SIG-M5 (cell line): ENCODE measurements around the gene PPM1B.
A peak's percentile ranks its signal among the peaks of the same experiment; 100 is the strongest.
"Not testable (repeated sequence)": the region's sequence is repeated elsewhere in the genome, so short reads cannot be mapped to it uniquely, and the experiment has no call there.

Experiments used
- DNase-seq: peaks from one replicate; lab custom pipeline; 2025; lab: John Stamatoyannopoulos, UW

Gene PPM1B

GRCh38 chr2:44163777-44164176 lies 4.9 kb upstream of the PPM1B start:
- DNase-seq: no peak

GRCh38 chr2:44164617-44165016 lies 4.1 kb upstream of the PPM1B start:
- DNase-seq: no peak

- no peak for DNase-seq
These were observed 2.6 kb upstream of the PPM1B start for GRCh38 chr2:44166096-44166495.

- DNase-seq: no peak
These were observed 1.3 kb upstream of the PPM1B start for GRCh38 chr2:44167311-44167907.

- peak; percentile 100 for DNase-seq
These were observed 581 bp upstream of the PPM1B start for GRCh38 chr2:44167908-44168680.

GRCh38 chr2:44169155-44169898 lies 652 bp downstream of the PPM1B start:
- peak; percentile 18 for DNase-seq

- no peak for DNase-seq
These were observed 1.6 kb downstream of the PPM1B start for GRCh38 chr2:44170311-44170717.

- DNase-seq: no peak
These were observed 2.3 kb downstream of the PPM1B start for GRCh38 chr2:44171018-44171417.

GRCh38 chr2:44171442-44171841 lies 2.8 kb downstream of the PPM1B start:
- DNase-seq: not testable (repeated sequence)

- no peak for DNase-seq
These were observed 3.9 kb downstream of the PPM1B start for GRCh38 chr2:44172576-44172975.

- no peak for DNase-seq
These were observed 10.3 kb downstream of the PPM1B start for GRCh38 chr2:44178950-44179349.

- DNase-seq: no peak
These were observed 13.0 kb downstream of the PPM1B start for GRCh38 chr2:44181648-44182047.

- DNase-seq: no peak
These were observed 15.4 kb downstream of the PPM1B start for GRCh38 chr2:44184106-44184505.

- DNase-seq: peak; percentile 55
These were observed 18.1 kb downstream of the PPM1B start for GRCh38 chr2:44186810-44187209.

GRCh38 chr2:44187251-44187650 lies 18.6 kb downstream of the PPM1B start:
- DNase-seq: no peak

- DNase-seq: no peak
These were observed 20.0 kb downstream of the PPM1B start for GRCh38 chr2:44188696-44189095.

- peak; percentile 31 for DNase-seq
These were observed 20.4 kb downstream of the PPM1B start for GRCh38 chr2:44189104-44189503.

- DNase-seq: no peak
These were observed 21.9 kb downstream of the PPM1B start for GRCh38 chr2:44190526-44190925.

GRCh38 chr2:44191739-44192138 lies 23.1 kb downstream of the PPM1B start:
- DNase-seq: no peak

GRCh38 chr2:44192646-44193045 lies 24.0 kb downstream of the PPM1B start:
- DNase-seq: no peak

- DNase-seq: no peak
These were observed 27.0 kb downstream of the PPM1B start for GRCh38 chr2:44195714-44196113.

- DNase-seq: no peak
These were observed 29.1 kb downstream of the PPM1B start for GRCh38 chr2:44197816-44198215.

GRCh38 chr2:44200011-44200410 lies 31.3 kb downstream of the PPM1B start:
- no peak for DNase-seq
